Thoracic aorta (tissue), 2 donors: ENCODE measurements around the gene NHEJ1. TPM values are rescaled to one million over a fixed set of nuclear protein-coding genes. Genes with fewer than 3 reads are reported as not detected.

Experiments used
- ATAC-seq: fragments of 150-250 bp; one replicate; pipeline ENCODE4 v1.8.0; 2017; ENCODE audit warnings: low read depth; ENCODE audit not compliant: insufficient number of reproducible peaks, low FRiP score
- DNase-seq: peaks from one replicate; pipeline ENCODE4 v3.0.0-alpha.2; 2020; ENCODE audit warnings: low spot score
- H3K27ac ChIP-seq, 2 donors: fragments of 200-600 bp; sonication (generic); 1 replicate in 1 of 2; 2 replicates in 1 of 2; pipeline ENCODE4 v1.5.1; 2016; ENCODE audit warnings: mild to moderate bottlenecking in 2 of 2, moderate library complexity in 2 of 2
- H3K27me3 ChIP-seq: fragments of 200-600 bp; sonication (generic); replicated peaks from 2 replicates; pipeline ENCODE4 v1.6.0; 2016; ENCODE audit warnings: mild to moderate bottlenecking; ENCODE audit not compliant: insufficient read depth
- H3K36me3 ChIP-seq: fragments of 200-600 bp; sonication (generic); one replicate; pipeline ENCODE4 v1.5.1; 2016
- H3K4me1 ChIP-seq, 2 donors: fragments of 200-600 bp; sonication (generic); 1 replicate in 1 of 2; 2 replicates in 1 of 2; pipeline versions ENCODE4 v1.5.1 to v1.6.0; 2016; ENCODE audit warnings: low read depth in 2 of 2, mild to moderate bottlenecking in 1 of 2; ENCODE audit not compliant: control insufficient read depth in 1 of 2
- H3K4me3 ChIP-seq: fragments of 200-600 bp; sonication (generic); 2 replicates; pipeline ENCODE4 v1.5.1; 2016; ENCODE audit warnings: mild to moderate bottlenecking
- H3K9me3 ChIP-seq: fragments of 200-600 bp; sonication (generic); 2 replicates; pipeline ENCODE4 v1.5.1; 2016
- total RNA-seq, 2 donors: library from RNA; depleted of rRNA; stranded (reverse); fragments of >200 nt; gene quantifications; one replicate each; pipeline versions ENCODE4 v1.1.0 to v1.2.3, GENCODE V29; 2016
- TF ChIP-seq, protein P1 (sequence below): fragments of 200-600 bp; sonication (generic); IDR thresholded peaks from one replicate; pipeline ENCODE4 v1.5.1; 2019; ENCODE audit warnings: antibody characterized with exemption

NHEJ1 gene
- total RNA-seq, 2 donors from 2014 or later, result 10.3 to 14.5 TPM

DNA sequence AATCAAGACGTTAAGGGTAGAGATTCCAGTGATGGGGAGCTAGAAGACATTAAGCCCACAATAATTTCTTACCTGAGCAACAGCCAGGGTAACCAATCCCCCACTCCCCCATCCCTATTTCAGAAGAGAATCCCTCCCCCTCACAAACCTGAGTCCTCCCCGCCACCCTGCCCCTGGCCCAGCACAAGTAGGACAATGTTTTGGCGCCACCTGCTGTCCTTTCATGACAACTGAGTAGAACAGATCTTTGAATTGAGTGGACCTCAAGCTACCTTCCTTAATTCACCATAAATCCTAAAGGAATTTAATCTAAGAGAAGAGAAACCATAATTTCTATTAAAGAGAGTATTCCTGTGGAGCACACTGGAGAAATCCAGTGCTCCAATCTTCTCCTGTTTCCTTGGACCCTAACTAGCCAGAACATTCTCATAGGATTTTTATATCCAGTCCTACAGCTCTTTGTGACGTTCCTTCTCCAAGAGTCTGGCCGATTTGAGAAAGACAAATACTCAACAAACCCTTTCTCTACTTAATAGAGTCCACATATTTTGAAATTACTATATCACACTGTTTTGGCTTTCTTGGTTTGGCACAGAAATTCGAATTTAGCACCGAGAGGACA, 41.1 kb downstream of the NHEJ1 start:
- TF ChIP-seq, protein P1, sequence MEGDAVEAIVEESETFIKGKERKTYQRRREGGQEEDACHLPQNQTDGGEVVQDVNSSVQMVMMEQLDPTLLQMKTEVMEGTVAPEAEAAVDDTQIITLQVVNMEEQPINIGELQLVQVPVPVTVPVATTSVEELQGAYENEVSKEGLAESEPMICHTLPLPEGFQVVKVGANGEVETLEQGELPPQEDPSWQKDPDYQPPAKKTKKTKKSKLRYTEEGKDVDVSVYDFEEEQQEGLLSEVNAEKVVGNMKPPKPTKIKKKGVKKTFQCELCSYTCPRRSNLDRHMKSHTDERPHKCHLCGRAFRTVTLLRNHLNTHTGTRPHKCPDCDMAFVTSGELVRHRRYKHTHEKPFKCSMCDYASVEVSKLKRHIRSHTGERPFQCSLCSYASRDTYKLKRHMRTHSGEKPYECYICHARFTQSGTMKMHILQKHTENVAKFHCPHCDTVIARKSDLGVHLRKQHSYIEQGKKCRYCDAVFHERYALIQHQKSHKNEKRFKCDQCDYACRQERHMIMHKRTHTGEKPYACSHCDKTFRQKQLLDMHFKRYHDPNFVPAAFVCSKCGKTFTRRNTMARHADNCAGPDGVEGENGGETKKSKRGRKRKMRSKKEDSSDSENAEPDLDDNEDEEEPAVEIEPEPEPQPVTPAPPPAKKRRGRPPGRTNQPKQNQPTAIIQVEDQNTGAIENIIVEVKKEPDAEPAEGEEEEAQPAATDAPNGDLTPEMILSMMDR, result peak; percentile 66
- ATAC-seq, result no peak
- peak; percentile 19 for DNase-seq
- Histone ChIP-seq H3K36me3 (no peaks in the 10 kb centered on the region), H3K4me3 (no peak overlapping the region), H3K4me1 (peaks cover 0 to 2% of the 10 kb centered on the region in 2 donors), H3K9me3 (no peaks in the 10 kb centered on the region), H3K27ac (no peak overlapping the region), H3K27me3 (no peaks in the 10 kb centered on the region)

DNA sequence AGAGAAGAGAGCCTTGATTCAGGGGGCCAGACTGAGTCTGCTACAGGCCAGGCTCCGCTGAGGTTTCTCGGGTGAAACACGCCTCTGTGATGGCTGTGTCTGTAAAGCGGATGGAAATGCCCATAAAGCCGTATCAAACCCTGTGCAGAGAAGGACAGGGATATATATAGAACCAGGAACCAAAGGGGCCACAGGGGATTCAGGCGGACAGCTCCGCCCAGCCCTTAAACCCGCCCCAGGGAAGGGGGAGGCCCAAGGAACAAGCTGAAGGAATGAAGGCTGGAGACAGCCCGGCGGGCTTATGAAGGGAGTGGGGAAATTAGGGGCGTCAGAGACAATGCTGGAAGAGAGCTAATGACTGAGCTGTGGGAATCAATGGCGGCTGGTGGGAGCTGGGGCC, 42.1 kb downstream of the NHEJ1 start:
- Histone ChIP-seq H3K4me3 (no peak overlapping the region), H3K36me3 (no peaks in the 10 kb centered on the region), H3K27me3 (no peaks in the 10 kb centered on the region), H3K27ac (no peak overlapping the region), H3K4me1 (no peaks in the 10 kb centered on the region), H3K9me3 (no peaks in the 10 kb centered on the region)
- TF ChIP-seq, protein P1, result no peak
- ATAC-seq (no peak), DNase-seq (no peak)

DNA sequence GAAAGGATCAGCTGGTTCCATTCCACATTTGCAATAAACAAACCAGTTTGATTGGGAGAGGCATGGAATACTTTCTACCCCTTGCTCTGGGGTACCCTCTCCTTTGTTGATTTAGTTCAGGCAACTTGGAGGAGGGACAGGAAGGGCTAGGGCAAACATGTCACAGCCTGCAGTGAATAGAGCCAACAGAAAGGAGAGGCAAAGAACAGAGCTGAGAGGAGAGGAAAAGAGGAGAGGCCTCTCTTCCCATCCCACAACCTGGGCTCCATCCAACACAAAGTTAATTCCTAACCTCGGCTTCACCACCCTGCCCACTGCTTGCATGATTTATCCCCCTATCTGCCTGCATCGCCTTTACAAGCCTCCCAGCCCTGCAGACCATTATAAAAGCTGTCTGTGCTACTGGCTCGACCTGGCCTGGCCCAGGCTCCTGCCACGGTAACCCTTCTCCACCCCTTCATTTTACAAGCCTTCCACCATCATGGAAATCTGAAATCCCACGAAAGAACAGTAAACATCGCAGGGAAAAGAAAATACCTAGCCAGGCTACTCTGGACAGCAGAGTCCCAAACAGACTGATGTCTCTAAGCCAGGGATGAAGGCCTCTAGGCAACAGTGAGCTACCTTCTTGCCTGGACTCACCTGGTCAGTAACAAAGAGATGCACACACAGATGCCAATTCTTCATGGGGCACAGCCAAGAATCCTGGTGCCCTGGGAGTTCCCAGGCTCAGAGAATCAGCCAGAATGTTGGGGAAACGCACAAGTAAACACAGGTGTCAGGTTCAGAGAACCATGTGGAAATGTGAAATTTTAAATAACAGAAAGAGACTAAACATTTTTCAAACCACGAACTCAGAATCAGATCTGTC, 43.6 kb downstream of the NHEJ1 start:
- Histone ChIP-seq H3K4me1 (no peaks in the 10 kb centered on the region), H3K9me3 (no peaks in the 10 kb centered on the region), H3K27ac (no peak overlapping the region), H3K4me3 (no peak overlapping the region), H3K27me3 (no peaks in the 10 kb centered on the region), H3K36me3 (no peaks in the 10 kb centered on the region)
- DNase-seq, result no peak
- no peak for ATAC-seq
- TF ChIP-seq, protein P1, result no peak

DNA sequence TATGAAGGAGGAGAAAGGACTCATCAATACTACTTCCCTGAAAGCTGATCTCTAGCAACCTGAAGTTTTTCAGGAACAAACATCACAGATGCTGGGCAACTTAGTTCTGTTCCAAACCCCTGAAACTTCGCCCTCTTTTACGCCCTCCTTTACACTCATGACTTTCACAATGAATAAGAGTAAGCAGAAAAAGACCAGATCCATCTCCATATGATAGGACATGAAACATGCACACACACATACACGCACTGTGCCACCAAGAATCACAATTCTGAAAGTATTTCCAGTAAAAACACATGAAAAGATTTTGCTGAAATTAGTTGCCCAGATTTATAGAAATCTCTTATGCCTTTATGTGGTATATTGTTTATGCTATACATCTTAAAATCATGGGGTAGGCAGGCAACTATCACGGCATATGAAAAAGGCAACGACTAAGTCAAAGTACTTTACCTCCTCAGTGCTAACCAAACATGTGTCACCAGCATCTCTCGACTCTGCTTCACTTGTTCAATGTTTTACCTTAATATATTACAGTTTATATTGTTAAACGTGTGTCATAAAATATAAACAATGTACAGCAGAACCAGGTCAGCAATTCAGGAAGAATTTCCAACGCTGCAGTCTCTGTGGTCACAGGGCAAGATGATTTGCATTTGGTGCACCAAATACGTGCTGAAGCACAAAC, 47.8 kb downstream of the NHEJ1 start:
- DNase-seq (no peak), ATAC-seq (no peak)
- no peaks in the 10 kb centered on the region for H3K9me3 ChIP-seq

More for the DNA sequence above, 47.8 kb downstream of the NHEJ1 start:
- Histone ChIP-seq H3K4me3 (no peak overlapping the region), H3K27me3 (no peaks in the 10 kb centered on the region), H3K27ac (no peak overlapping the region), H3K36me3 (no peaks in the 10 kb centered on the region), H3K4me1 (peaks cover 0 to 2% of the 10 kb centered on the region in 2 donors)
- TF ChIP-seq, protein P1, result no peak
